Neural crest cell (in vitro differentiated cells): Measurements from ENCODE around the gene MAP10. TPM values are rescaled to one million over a fixed set of nuclear protein-coding genes. Genes with fewer than 3 reads are reported as not detected.

ENCODE experiments used
- DNase-seq: peaks from one replicate; pipeline ENCODE4 v3.0.0; 2021; ENCODE audit warnings: low read depth, mixed read lengths, low spot score
- H3K27ac Mint-ChIP-seq: one replicate; pipeline ENCODE4 v1.8.0; 2021; ENCODE audit warnings: mild to moderate bottlenecking, mixed read lengths; ENCODE audit not compliant: unreplicated experiment
- H3K27me3 Mint-ChIP-seq: 2 replicates; pipeline ENCODE4 v1.8.0; 2021; ENCODE audit warnings: low read depth, mild to moderate bottlenecking, mixed read lengths
- H3K36me3 Mint-ChIP-seq: 2 replicates; pipeline ENCODE4 v1.8.0; 2021; ENCODE audit warnings: low read depth, mild to moderate bottlenecking, mixed read lengths
- H3K4me1 Mint-ChIP-seq: 2 replicates; pipeline ENCODE4 v1.8.0; 2021; ENCODE audit warnings: mixed read lengths
- H3K4me3 Mint-ChIP-seq: one replicate; pipeline ENCODE4 v1.8.0; 2021; ENCODE audit warnings: mild to moderate bottlenecking, mixed read lengths
- H3K9me3 Mint-ChIP-seq: 2 replicates; pipeline ENCODE4 v1.8.0; 2021; ENCODE audit warnings: mixed read lengths
- total RNA-seq: library from RNA; stranded (reverse); gene quantifications from 2 replicates; pipeline ENCODE4 v1.2.1, GENCODE V29; 2021
- TF ChIP-seq, protein P1 (sequence below): fragments of 200-600 bp; sonication (generic); conservative IDR thresholded peaks from 2 replicates; pipeline ENCODE4 v1.5.0; 2021; ENCODE audit warnings: antibody characterized with exemption, mild to moderate bottlenecking

MAP10 gene
- total RNA-seq, 1 donor from 2014 or later = 2.0 TPM

DNA sequence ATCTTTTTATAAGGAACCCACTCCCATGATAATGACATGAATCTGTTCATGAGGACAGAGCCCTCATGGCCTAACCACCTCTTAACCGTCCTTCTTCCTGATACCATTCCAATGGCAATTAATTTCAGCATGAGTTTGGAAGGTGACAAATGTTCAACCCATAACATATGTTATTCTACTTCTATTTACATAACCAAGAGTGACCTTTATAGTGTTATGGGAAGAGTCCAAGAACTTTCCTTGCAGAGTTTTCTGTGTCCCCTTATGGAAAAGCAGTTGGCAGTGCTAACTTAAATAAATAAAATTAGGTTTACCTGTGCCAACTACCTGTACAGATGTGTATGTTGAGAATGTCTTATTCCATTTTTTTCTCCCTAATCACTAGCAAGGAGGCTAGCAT, 11.1 kb downstream of the MAP10 start:
- Mint-ChIP-seq H3K4me1 (no peaks in the 10 kb centered on the region), H3K36me3 (no peaks in the 10 kb centered on the region), H3K4me3 (no peak overlapping the region), H3K27me3 (no peaks in the 10 kb centered on the region), H3K27ac (no peak overlapping the region), H3K9me3 (peaks cover 3% of the 10 kb centered on the region)
- no peak for DNase-seq
- TF ChIP-seq, protein P1, sequence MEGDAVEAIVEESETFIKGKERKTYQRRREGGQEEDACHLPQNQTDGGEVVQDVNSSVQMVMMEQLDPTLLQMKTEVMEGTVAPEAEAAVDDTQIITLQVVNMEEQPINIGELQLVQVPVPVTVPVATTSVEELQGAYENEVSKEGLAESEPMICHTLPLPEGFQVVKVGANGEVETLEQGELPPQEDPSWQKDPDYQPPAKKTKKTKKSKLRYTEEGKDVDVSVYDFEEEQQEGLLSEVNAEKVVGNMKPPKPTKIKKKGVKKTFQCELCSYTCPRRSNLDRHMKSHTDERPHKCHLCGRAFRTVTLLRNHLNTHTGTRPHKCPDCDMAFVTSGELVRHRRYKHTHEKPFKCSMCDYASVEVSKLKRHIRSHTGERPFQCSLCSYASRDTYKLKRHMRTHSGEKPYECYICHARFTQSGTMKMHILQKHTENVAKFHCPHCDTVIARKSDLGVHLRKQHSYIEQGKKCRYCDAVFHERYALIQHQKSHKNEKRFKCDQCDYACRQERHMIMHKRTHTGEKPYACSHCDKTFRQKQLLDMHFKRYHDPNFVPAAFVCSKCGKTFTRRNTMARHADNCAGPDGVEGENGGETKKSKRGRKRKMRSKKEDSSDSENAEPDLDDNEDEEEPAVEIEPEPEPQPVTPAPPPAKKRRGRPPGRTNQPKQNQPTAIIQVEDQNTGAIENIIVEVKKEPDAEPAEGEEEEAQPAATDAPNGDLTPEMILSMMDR = no peak

DNA sequence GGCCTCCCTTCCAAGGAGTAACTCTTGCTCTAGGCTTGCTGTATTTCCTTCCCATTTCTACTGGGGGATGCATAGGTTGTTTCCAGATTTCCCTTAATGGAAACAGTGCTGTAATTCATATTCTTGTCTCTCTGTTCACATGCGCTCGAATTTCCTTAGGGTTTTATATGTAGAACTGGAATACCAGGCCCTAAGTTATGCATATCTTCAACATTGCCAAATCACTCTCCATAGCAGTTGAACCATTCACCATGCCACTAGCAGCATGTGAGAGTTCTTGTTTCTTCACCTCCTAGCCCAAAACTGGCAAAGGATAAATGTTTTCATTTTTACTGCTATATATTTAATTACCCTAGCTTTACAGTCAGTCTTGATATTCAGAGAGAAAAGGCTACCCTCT, 12.8 kb downstream of the MAP10 start:
- TF ChIP-seq, protein P1 = no peak
- Mint-ChIP-seq H3K27me3 (no peaks in the 10 kb centered on the region), H3K36me3 (no peaks in the 10 kb centered on the region), H3K27ac (no peak overlapping the region), H3K9me3 (peaks cover 3% of the 10 kb centered on the region), H3K4me1 (no peaks in the 10 kb centered on the region), H3K4me3 (no peak overlapping the region)
- DNase-seq = no peak

DNA sequence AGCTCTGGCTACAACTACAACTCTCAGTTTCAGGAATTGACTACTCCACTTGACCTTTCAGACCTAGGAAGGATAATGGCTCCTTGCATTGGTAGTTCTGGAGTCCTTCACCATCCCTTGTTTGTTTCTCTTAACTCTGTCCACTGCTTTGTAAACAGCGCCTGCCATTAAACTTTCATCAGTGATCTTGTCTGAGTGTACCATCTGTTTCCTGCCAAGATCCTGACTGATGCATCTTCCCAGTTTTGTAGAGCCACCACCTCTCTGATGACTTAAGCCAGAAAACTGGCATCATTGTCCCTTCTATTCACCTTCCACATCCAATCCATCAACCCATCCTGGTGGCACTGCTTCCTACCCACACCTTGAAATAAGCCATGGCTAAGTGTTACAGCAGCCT, 15.2 kb downstream of the MAP10 start:
- Mint-ChIP-seq H3K36me3 (no peaks in the 10 kb centered on the region), H3K27ac (no peak overlapping the region), H3K27me3 (no peaks in the 10 kb centered on the region)

DNA sequence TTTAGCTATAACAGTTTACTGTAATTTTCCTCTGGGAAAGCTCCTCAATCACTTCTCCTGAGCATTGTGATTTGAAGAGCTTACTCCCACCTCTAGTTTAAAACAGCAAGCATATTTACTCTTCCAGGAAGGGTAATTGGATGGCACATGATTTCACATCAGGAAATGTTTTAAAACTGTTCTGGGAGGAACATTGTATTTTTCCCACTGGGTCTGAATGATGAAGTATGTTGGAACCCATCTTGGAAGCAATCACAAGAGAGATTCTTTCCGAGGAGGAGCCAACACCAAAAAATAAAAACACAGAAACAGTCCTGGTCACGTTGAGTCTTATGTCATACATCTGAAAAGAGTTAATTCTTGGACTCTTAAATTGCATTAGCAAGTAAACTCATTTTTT, 17.3 kb downstream of the MAP10 start:
- no peak overlapping the region for H3K27ac Mint-ChIP-seq
- no peaks in the 10 kb centered on the region for H3K36me3 Mint-ChIP-seq
- H3K9me3 Mint-ChIP-seq = peaks cover 13% of the 10 kb centered on the region
- DNase-seq = no peak
- H3K4me1 Mint-ChIP-seq = no peaks in the 10 kb centered on the region
- TF ChIP-seq, protein P1 = no peak
- no peaks in the 10 kb centered on the region for H3K27me3 Mint-ChIP-seq
- H3K4me3 Mint-ChIP-seq = no peak overlapping the region

More for the DNA sequence above, 15.2 kb downstream of the MAP10 start:
- Mint-ChIP-seq H3K4me1 (no peaks in the 10 kb centered on the region), H3K4me3 (no peak overlapping the region), H3K9me3 (peaks cover 3% of the 10 kb centered on the region)
- DNase-seq = no peak
- TF ChIP-seq, protein P1 = no peak

DNA sequence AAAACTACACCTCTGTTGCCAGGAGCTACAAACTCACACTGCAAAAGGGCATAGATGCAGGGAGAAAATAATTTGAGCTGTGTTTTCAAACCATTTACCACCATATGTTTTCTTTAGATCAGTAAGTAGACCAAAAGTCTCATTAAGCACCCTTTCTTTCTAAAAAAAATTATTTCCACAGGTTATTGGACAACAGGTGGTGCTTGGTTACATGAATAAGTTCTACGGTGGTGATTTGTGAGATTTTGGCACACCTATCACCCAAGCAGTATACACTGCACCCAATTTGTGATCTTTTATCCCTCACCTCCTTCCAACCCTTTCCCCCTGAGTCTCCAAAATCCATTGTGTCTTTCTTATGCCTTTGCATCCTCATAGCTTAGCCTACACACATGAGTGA, 21.1 kb downstream of the MAP10 start:
- DNase-seq = no peak
- Mint-ChIP-seq H3K27ac (no peak overlapping the region), H3K4me1 (no peaks in the 10 kb centered on the region), H3K4me3 (no peak overlapping the region), H3K27me3 (no peaks in the 10 kb centered on the region), H3K9me3 (peaks cover 10% of the 10 kb centered on the region), H3K36me3 (peaks cover 6% of the 10 kb centered on the region)
- TF ChIP-seq, protein P1 = no peak

DNA sequence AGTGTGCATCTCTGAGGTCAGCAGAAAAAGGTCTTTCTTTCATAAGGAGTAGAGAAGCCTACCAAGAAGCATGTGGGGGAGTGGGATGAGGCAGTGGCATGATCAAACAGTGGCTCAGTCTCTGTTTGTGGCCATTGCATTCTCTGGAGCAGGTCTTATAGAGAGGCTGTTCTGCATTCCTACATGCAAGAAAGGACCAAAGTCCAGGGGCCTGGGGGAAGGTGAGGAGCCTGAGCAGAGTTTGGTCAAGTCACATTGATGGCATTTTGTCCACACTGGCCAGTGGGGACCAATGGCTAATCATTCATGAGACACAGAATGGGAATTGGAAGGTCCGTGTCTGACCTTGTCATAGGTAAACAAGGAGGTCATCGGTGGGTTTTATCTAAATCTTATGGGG, 25.4 kb downstream of the MAP10 start:
- Mint-ChIP-seq H3K27me3 (no peaks in the 10 kb centered on the region), H3K9me3 (peaks cover 9% of the 10 kb centered on the region), H3K4me1 (no peaks in the 10 kb centered on the region), H3K36me3 (peaks cover 6% of the 10 kb centered on the region), H3K27ac (no peak overlapping the region), H3K4me3 (no peak overlapping the region)
- no peak for DNase-seq
- TF ChIP-seq, protein P1 = no peak
